Stomach (tissue), 9 donors: ENCODE measurements around the gene SIX5. TPM values are rescaled to one million over a fixed set of nuclear protein-coding genes. Genes with fewer than 3 reads are reported as not detected.
"Not testable (repeated sequence)": the region's sequence is repeated elsewhere in the genome, so short reads cannot be mapped to it uniquely, and the experiment has no call there.

ENCODE experiments used
- DNase-seq, 2 donors: peaks; one replicate each; pipeline versions ENCODE4 v3.0.0 to v3.0.0-alpha.2; 2013 to 2019
- H3K27ac ChIP-seq, 5 donors: fragments of 200-600 bp in 4 of 5; sonication (generic) in 4 of 5; one replicate each; pipeline ENCODE4 v1.5.1; 2013 to 2019; ENCODE audit warnings: mild to moderate bottlenecking in 1 of 5, moderate library complexity in 1 of 5
- H3K27me3 ChIP-seq, 3 donors: fragments of 200-600 bp; sonication (generic); one replicate each; pipeline ENCODE4 v1.5.1; 2017 to 2019; ENCODE audit warnings: mixed run types in 1 of 3
- H3K36me3 ChIP-seq, 4 donors: fragments of 200-600 bp; sonication (generic); 1 replicate in 3 of 4; 2 replicates in 1 of 4; pipeline ENCODE4 v1.5.1; 2016 to 2019
- H3K4me1 ChIP-seq, 4 donors: fragments of 200-600 bp; sonication (generic); one replicate each; pipeline ENCODE4 v1.5.1; 2016 to 2019
- H3K4me3 ChIP-seq, 4 donors: fragments of 200-600 bp; sonication (generic) in 3 of 4; one replicate each; pipeline ENCODE4 v1.5.1; 2016 to 2019; ENCODE audit warnings: mild to moderate bottlenecking in 1 of 4
- H3K9me3 ChIP-seq, 4 donors: fragments of 200-600 bp; sonication (generic); one replicate each; pipeline ENCODE4 v1.5.1; 2016 to 2019
- EP300 ChIP-seq: sonication (generic); formaldehyde crosslinking; IDR thresholded peaks from one replicate; pipeline ENCODE4 v1.6.1; 2017; ENCODE audit warnings: antibody characterized with exemption
- POLR2A ChIP-seq, 4 donors: fragments of 450-650 bp; IDR thresholded peaks; one replicate each; pipeline ENCODE4 v1.6.1; 2016; ENCODE audit warnings: antibody characterized with exemption in 4 of 4, control low read depth in 2 of 4, mild to moderate bottlenecking in 1 of 4, moderate library complexity in 1 of 4
- POLR2AphosphoS5 ChIP-seq, 3 donors: sonication (generic); formaldehyde crosslinking; IDR thresholded peaks; one replicate each; pipeline ENCODE4 v1.6.1; 2016; ENCODE audit warnings: antibody characterized with exemption in 3 of 3
- WGBS, 5 donors: extraction: QIAGEN DNeasy Blood & Tissue Kit in 3 of 5; methylation state at CpG; one replicate each; pipeline versions ENCODE4 v1.1.5 to v1.1.7; 2013 to 2018; 5-methylcytosine and 5-hydroxymethylcytosine counted together
- intact Hi-C: fragments of 100-400 bp; cut with DNase I; formaldehyde crosslinking; loops from one replicate; pipeline ENCODE4 v1.15.1; 2023; ENCODE audit warnings: low total_unique reads
- polyA plus RNA-seq, 3 donors: library from polyadenylated mRNA; stranded (reverse); fragments of 200-250 nt; gene quantifications; one replicate each; pipeline ENCODE4 v1.2.3, GENCODE V29; 2013
- total RNA-seq, 5 donors: library from RNA; depleted of rRNA; stranded (reverse); fragments of >200 nt; gene quantifications; one replicate each; pipeline versions ENCODE4 v1.1.0 to v1.2.3, GENCODE V29; 2014 to 2016
- TF ChIP-seq, protein P1 (sequence below), 7 experiments: fragments of 450-650 bp in 4 of 7; fragments of 200-600 bp in 3 of 7; sonication (generic) in 3 of 7; IDR thresholded peaks; one replicate each; pipeline ENCODE4 v1.5.1; 2016 to 2019; ENCODE audit warnings: antibody characterized with exemption in 7 of 7, control low read depth in 2 of 7, mild to moderate bottlenecking in 1 of 7
- donor health status: healthy with polysubstance abuse.
- donor health status: Bipolar disorder and iron deficiency.
- donor health status: healthy.

SIX5 gene
- total and polyA plus RNA-seq, 8 donors = 4.0 to 39.1 (median 19.9) TPM

DNA sequence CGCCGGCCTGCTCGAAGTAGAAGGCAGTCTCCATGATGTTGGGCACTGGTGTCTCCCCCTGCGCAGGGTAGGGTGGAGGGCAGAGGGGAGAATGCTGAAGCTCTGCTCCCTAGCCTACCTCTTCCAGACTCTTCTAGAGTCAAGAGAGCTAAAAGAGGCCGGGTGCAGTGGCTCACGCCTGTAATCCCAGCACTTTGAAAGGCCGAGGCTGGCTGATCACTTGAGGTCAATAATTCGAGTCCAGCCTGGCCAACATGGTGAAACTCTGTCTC is 35.8 kb upstream of the SIX5 start:
- no peak for TF ChIP-seq POLR2A (IDR thresholded peaks at IDR 0.05)
- no peak for DNase-seq
- 88 to 92% (median 90%) methylated on average over 7 to 8 of the region's 8 CpGs for WGBS, 5 donors
- peaks cover 0 to 27% (median 0%) of the 10 kb centered on the region in 3 donors for H3K27me3 ChIP-seq
- no peaks in the 10 kb centered on the region for H3K9me3 ChIP-seq
- no peaks in the 10 kb centered on the region for H3K36me3 ChIP-seq
- H3K4me3 ChIP-seq = no peak overlapping the region
- no peak overlapping the region for H3K27ac ChIP-seq
- intact Hi-C loops = no loop called here
- peaks cover 0 to 6% (median 0%) of the 10 kb centered on the region in 4 donors for H3K4me1 ChIP-seq

DNA sequence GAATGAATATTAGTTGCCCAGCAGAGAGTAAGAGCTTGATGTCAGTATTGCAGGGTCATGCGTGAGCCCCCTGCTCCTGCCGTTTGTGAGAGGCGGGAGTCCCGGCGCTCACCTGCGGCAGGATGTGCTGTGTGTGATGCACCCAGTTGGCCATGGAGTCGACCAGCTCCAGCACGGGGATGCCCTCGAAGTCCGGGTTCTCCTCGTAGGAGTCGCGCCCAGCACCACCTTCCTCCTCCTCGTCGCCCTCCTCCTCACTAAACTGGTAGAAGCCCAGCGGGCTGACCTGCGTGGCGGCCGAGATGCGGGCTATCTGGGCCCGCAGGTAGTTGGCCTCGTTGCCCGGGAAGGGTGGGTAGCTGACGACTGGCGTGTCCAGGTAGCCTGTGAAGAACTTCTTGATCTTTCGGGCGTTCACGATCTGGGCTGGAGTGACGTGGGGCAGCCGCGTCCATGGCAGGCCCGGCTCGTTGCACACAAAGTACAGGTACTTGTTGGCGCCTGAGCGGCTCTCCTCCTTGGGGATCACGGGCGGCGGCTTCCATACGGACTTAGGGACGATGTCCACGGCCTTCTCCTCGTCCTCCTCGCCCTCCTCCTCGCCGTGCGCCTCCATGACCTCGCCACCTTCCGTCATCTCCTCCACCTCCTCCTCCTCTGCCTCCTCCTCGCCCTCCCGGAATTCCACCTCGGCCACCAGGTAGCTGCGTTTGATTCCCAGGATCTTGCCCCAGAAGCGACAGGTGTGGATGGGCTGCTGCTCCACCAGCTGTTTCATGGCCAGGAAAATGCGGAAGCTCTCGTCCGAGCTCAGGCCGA is 35.3 kb upstream of the SIX5 start:
- peaks cover 0 to 3% (median under 1%) of the 10 kb centered on the region in 4 donors for H3K4me1 ChIP-seq
- H3K4me3 ChIP-seq = no peak overlapping the region
- TF ChIP-seq POLR2AphosphoS5 (IDR thresholded peaks at IDR 0.05) = no peak
- no peak for TF ChIP-seq EP300
- TF ChIP-seq POLR2A (IDR thresholded peaks at IDR 0.05) = no peak
- TF ChIP-seq, protein P1, sequence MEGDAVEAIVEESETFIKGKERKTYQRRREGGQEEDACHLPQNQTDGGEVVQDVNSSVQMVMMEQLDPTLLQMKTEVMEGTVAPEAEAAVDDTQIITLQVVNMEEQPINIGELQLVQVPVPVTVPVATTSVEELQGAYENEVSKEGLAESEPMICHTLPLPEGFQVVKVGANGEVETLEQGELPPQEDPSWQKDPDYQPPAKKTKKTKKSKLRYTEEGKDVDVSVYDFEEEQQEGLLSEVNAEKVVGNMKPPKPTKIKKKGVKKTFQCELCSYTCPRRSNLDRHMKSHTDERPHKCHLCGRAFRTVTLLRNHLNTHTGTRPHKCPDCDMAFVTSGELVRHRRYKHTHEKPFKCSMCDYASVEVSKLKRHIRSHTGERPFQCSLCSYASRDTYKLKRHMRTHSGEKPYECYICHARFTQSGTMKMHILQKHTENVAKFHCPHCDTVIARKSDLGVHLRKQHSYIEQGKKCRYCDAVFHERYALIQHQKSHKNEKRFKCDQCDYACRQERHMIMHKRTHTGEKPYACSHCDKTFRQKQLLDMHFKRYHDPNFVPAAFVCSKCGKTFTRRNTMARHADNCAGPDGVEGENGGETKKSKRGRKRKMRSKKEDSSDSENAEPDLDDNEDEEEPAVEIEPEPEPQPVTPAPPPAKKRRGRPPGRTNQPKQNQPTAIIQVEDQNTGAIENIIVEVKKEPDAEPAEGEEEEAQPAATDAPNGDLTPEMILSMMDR (IDR thresholded peaks at IDR 0.05) = no peak
- H3K9me3 ChIP-seq = no peaks in the 10 kb centered on the region
- H3K27me3 ChIP-seq = peaks cover 0 to 27% (median 0%) of the 10 kb centered on the region in 3 donors
- H3K27ac ChIP-seq = no peak overlapping the region
- H3K36me3 ChIP-seq = no peaks in the 10 kb centered on the region
- no peak for DNase-seq
- WGBS, 5 donors = 85 to 88% (median 86%) methylated on average over 49 to 57 of the region's 57 CpGs
- intact Hi-C loops = no loop called here

DNA sequence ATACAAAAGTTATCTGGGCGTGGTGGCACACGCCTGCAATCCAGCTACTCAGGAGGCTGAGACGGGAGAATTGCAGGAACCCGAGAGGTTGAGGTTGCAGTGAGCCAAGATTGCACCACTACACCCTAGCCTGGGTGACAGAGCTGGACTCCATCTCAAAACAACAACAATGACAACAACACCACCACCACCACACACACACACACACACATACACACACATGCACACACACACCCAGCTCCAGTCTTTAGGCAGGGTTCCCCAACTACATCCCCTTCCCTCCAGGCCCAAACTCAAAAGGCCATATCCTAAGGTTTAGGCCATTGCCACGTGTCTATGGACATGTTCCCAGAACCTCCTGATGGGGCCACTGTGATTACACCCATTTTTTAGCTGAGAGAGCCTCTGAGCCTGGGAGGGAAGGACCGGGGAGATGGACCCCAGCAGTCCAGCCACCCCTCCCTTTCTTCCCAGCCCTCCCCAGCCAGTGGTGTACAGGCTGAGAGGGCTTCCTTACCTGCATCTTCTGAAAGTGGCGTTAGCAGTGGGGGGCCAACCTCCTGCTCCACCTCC is 32.6 kb upstream of the SIX5 start:
- Histone ChIP-seq H3K27ac (no peak overlapping the region), H3K9me3 (no peaks in the 10 kb centered on the region), H3K36me3 (no peaks in the 10 kb centered on the region), H3K4me1 (peaks cover 0 to 15% (median 8%) of the 10 kb centered on the region in 4 donors), H3K4me3 (no peak overlapping the region), H3K27me3 (peaks cover 0 to 31% (median 0%) of the 10 kb centered on the region in 3 donors)
- intact Hi-C loops = no loop called here
- no peak for DNase-seq
- 74 to 83% (median 79%) methylated on average over 7 of the region's 7 CpGs for WGBS, 5 donors
- TF ChIP-seq, protein P1 (IDR thresholded peaks at IDR 0.05) = no peak
- no peak for TF ChIP-seq EP300
- TF ChIP-seq POLR2AphosphoS5 (IDR thresholded peaks at IDR 0.05) = no peak
- no peak for TF ChIP-seq POLR2A (IDR thresholded peaks at IDR 0.05)

DNA sequence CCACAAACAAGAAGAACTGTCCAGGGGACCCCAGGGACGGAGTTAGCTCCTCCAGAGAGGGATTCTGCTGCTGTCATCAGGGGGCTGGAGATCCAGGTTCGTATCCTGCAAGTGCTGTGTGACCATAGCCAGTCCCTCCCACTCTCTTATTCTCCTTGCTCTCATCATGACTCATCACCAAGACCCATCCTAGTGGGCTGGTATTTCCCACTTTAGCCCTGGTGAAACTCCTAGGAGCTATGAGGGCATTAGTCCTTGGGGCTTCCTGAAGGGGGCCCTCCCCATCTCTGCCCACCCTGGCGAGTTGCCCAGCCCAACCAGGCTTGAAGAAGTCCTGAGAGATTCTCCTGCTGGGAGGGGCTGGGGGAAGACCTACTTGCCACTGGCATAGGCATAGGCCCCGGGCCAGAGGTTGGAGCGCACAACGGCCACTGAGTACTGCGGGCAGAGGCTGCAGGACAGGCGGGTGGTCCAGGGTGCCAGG is 31.1 kb upstream of the SIX5 start:
- no peak for DNase-seq
- WGBS, 5 donors = 81 to 88% (median 84%) methylated on average over 8 of the region's 8 CpGs
- Histone ChIP-seq H3K27me3 (peaks cover 0 to 38% (median 0%) of the 10 kb centered on the region in 3 donors), H3K4me3 (no peak overlapping the region), H3K27ac (no peak overlapping the region), H3K4me1 (peaks cover 0 to 15% (median 8%) of the 10 kb centered on the region in 4 donors), H3K36me3 (no peaks in the 10 kb centered on the region), H3K9me3 (no peaks in the 10 kb centered on the region)
- TF ChIP-seq POLR2AphosphoS5 (IDR thresholded peaks at IDR 0.05) (no peak), POLR2A (IDR thresholded peaks at IDR 0.05) (no peak), EP300 (no peak)
- TF ChIP-seq, protein P1 (IDR thresholded peaks at IDR 0.05) = no peak
- intact Hi-C loops = no loop called here

DNA sequence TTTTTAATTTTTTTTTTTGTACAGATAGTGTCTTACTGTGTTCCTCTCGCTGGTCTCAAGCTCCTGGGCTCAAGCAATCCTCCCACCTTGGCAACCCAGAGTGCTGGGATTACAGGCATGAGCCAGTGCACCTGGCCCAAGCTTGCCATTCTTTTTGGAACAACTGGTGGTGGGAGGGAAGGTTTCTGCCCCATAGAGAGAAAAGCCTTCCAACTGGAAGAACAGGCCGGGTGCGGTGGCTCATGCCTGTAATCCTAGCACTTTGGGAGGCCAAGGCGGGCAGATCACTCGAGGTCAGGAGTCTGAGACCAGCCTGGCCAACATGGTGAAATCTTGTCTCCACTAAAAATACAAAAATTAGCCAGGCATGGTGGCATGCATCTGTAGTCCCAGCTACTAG is 30.5 kb upstream of the SIX5 start:
- DNase-seq, H3K36me3 ChIP-seq, intact Hi-C loops, H3K9me3 ChIP-seq, H3K27ac ChIP-seq, H3K4me3 ChIP-seq: not testable (repeated sequence)
- 63 to 83% (median 75%) methylated on average over 5 of the region's 5 CpGs for WGBS, 5 donors
- peaks cover 0 to 15% (median 8%) of the 10 kb centered on the region in 4 donors for H3K4me1 ChIP-seq
- peaks cover 0 to 42% (median 0%) of the 10 kb centered on the region in 3 donors for H3K27me3 ChIP-seq
